HUES64 (cell line): Measurements from ENCODE around the gene PDYN.

Experiments
- H3K27ac ChIP-seq: 2 replicates; pipeline ENCODE4 v1.7.0; 2013; ENCODE audit warnings: low read depth, low read length, inconsistent platforms
- H3K27me3 ChIP-seq: 2 replicates; pipeline ENCODE4 v1.6.1; 2013; ENCODE audit warnings: mild to moderate bottlenecking, low read length; ENCODE audit not compliant: insufficient read depth
- H3K36me3 ChIP-seq: 2 replicates; pipeline ENCODE4 v1.6.1; 2013; ENCODE audit warnings: mild to moderate bottlenecking, low read length; ENCODE audit not compliant: insufficient read depth
- H3K4me1 ChIP-seq: 2 replicates; pipeline ENCODE4 v1.6.1; 2013; ENCODE audit warnings: mild to moderate bottlenecking, low read length, moderate library complexity; ENCODE audit not compliant: insufficient read depth
- H3K4me3 ChIP-seq: 2 replicates; pipeline ENCODE4 v1.5.1; 2013; ENCODE audit warnings: mild to moderate bottlenecking, low read length, moderate library complexity
- H3K9ac ChIP-seq: 2 replicates; pipeline ENCODE4 v1.6.1; 2013; ENCODE audit warnings: mild to moderate bottlenecking, low read depth, low read length
- H3K9me3 ChIP-seq: 2 replicates; pipeline ENCODE4 v1.6.1; 2013; ENCODE audit warnings: low read depth, low read length; ENCODE audit not compliant: insufficient read depth
- WGBS: fragments of 150-250, 120-280 bp; methylation state at CpG from one replicate; pipeline ENCODE4 v1.1.7; 2013; ENCODE audit warnings: missing lambda C conversion rate; 5-methylcytosine and 5-hydroxymethylcytosine counted together

Gene PDYN

DNA sequence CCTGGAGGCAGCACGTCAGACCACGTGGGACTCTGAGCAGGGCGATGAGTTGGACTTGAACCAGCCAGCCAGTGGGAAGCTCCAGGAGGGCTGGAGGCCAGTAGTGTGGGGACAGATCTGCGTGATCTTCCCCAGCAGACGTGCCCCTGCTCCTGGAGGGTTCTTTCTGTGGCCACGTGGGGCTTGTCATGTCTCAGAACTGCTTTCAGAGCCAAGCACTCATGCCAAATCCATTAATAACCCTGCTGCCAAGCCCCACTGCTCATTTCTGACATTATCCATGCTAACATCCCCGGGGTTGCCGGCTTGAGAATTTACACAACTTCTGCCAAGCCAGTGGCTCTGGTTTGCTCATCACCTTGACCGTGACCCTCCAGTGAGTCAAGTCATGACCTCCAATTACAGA lies 60.4 kb downstream of the PDYN start:
- H3K4me1 ChIP-seq, result no peaks in the 10 kb centered on the region
- H3K36me3 ChIP-seq, result no peaks in the 10 kb centered on the region
- 90% methylated on average over 9 of the region's 9 CpGs for WGBS
- H3K27ac ChIP-seq, result no peak overlapping the region
- H3K4me3 ChIP-seq, result no peak overlapping the region
- H3K9me3 ChIP-seq, result no peaks in the 10 kb centered on the region
- no peaks in the 10 kb centered on the region for H3K27me3 ChIP-seq
- no peak overlapping the region for H3K9ac ChIP-seq

- WGBS, result 100% methylated on average over 1 of the region's 2 CpGs
- Histone ChIP-seq H3K27me3 (no peaks in the 10 kb centered on the region), H3K27ac (no peak overlapping the region), H3K9ac (no peak overlapping the region), H3K4me1 (no peaks in the 10 kb centered on the region), H3K9me3 (no peaks in the 10 kb centered on the region), H3K4me3 (no peak overlapping the region), H3K36me3 (no peaks in the 10 kb centered on the region)
Measured at GRCh38 chr20:1932971-1933370, 60.9 kb downstream of the PDYN start.

DNA sequence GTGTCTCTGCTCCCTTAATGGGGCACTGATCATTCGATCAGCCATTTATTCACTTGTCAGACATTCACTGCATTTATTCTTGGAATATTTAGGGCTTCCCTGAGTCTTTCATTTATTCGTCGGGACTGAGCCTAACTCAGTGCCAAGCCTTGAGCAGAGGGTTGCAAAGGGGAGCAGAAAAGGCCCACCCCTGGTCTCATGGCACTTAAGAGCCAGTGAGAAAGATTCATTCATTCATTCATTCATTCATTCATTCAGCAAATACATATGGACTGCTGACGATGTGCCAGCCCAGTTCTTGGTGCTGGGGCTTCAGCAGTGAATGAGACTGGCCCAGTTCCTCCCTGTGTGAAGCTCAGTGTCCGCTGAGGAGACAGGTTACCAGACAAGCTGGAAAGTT lies 62.0 kb downstream of the PDYN start:
- Histone ChIP-seq H3K27ac (no peak overlapping the region), H3K9me3 (no peaks in the 10 kb centered on the region), H3K36me3 (no peaks in the 10 kb centered on the region), H3K27me3 (no peaks in the 10 kb centered on the region), H3K4me1 (peaks cover 4% of the 10 kb centered on the region; the same call in 1 of the 2 replicates), H3K9ac (no peak overlapping the region), H3K4me3 (no peak overlapping the region)
- WGBS, result 94% methylated on average over 5 of the region's 5 CpGs

GRCh38 chr20:1930165-1930564 lies 63.7 kb downstream of the PDYN start:
- 94% methylated on average over 6 of the region's 6 CpGs for WGBS
- no peaks in the 10 kb centered on the region for H3K9me3 ChIP-seq
- H3K27me3 ChIP-seq, result no peaks in the 10 kb centered on the region
- peaks cover 4% of the 10 kb centered on the region; the same call in 1 of the 2 replicates for H3K4me1 ChIP-seq
- H3K27ac ChIP-seq, result no peak overlapping the region
- no peak overlapping the region for H3K9ac ChIP-seq
- no peaks in the 10 kb centered on the region for H3K36me3 ChIP-seq
- H3K4me3 ChIP-seq, result no peak overlapping the region

DNA sequence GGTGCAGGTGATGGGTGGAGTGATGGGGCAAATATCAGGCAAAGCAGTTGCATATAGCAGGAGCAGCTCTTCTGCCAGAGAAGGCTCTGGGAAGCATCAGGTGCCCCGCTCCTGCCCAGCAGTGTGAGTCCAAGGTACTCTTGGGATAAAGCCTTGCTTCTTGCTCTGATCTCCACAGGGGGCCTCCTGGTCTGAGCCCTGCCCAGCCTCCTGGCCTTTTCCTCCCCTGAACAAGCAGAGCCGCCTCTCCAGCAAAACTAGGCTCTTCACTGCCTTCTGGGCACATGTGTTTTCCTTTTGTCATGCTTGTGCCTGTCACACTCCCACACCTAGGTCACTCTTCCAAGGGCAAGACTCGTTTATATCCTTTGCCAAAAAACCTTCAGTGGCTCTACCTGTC lies 64.4 kb downstream of the PDYN start:
- 67% methylated on average over 3 of the region's 3 CpGs for WGBS
- no peak overlapping the region for H3K4me3 ChIP-seq
- H3K9me3 ChIP-seq, result no peaks in the 10 kb centered on the region
- no peaks in the 10 kb centered on the region for H3K27me3 ChIP-seq
- H3K36me3 ChIP-seq, result no peaks in the 10 kb centered on the region
- H3K4me1 ChIP-seq, result peaks cover 4% of the 10 kb centered on the region; the same call in 1 of the 2 replicates
- no peak overlapping the region for H3K27ac ChIP-seq
- H3K9ac ChIP-seq, result no peak overlapping the region

DNA sequence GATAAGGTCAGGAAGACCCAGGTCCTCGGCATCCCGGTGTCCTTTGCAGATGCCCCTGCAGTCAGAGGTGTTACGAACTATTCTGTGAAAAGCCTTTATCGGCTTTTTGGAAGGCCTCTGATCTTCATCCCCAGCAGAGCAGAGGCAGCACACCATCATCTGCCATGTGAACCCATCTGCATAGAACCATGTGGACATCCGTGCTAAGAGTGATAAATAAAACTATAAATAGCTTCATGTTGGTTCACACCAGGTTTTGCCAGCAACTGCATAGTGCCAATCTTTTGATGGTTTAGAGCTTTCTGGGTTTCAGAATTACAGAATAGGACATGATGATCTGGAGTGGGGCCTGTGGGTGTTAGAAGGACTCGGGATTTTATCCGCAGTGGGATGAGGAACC lies 65.1 kb downstream of the PDYN start:
- 94% methylated on average over 7 of the region's 7 CpGs for WGBS
- no peaks in the 10 kb centered on the region for H3K27me3 ChIP-seq
- no peaks in the 10 kb centered on the region for H3K9me3 ChIP-seq
- no peaks in the 10 kb centered on the region for H3K36me3 ChIP-seq
- H3K4me1 ChIP-seq, result peaks cover 4% of the 10 kb centered on the region; the same call in 1 of the 2 replicates
- H3K27ac ChIP-seq, result no peak overlapping the region
- no peak overlapping the region for H3K4me3 ChIP-seq
- no peak overlapping the region for H3K9ac ChIP-seq
